ENCODE data around the gene HNRNPUL2. TPM values are rescaled to one million over a fixed set of nuclear protein-coding genes. Genes with fewer than 3 reads are reported as not detected.
"Not testable (repeated sequence)": the region's sequence is repeated elsewhere in the genome, so short reads cannot be mapped to it uniquely, and the experiment has no call there.

Gene HNRNPUL2
- total RNA-seq, 4 donors from 2014 or later = 24.2 to 43.7 (median 31.0) TPM

DNA sequence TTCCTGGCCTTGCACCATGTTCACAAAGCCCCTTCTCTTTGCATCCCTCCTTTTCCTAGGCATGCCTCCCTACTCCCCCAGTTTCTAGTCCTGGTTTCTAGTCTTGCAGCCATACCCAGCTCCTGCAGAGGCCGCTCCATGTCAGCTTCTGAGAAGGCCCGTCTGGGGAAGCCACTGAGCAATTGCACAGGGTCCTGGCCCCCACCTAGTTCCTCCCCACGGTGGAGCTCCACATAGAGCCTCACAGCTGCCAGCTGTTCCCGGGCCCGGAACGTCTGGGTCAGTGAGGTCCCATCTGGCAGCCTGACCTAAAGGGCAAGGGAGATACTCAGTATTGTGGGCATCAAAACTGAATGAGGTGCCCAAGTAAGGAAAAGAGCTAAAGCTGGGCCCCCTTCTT is 50.6 kb downstream of the HNRNPUL2 start:
- TF ChIP-seq, protein P1, sequence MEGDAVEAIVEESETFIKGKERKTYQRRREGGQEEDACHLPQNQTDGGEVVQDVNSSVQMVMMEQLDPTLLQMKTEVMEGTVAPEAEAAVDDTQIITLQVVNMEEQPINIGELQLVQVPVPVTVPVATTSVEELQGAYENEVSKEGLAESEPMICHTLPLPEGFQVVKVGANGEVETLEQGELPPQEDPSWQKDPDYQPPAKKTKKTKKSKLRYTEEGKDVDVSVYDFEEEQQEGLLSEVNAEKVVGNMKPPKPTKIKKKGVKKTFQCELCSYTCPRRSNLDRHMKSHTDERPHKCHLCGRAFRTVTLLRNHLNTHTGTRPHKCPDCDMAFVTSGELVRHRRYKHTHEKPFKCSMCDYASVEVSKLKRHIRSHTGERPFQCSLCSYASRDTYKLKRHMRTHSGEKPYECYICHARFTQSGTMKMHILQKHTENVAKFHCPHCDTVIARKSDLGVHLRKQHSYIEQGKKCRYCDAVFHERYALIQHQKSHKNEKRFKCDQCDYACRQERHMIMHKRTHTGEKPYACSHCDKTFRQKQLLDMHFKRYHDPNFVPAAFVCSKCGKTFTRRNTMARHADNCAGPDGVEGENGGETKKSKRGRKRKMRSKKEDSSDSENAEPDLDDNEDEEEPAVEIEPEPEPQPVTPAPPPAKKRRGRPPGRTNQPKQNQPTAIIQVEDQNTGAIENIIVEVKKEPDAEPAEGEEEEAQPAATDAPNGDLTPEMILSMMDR (IDR thresholded peaks at IDR 0.05) = no peak
- TF ChIP-seq EP300 (IDR thresholded peaks at IDR 0.05) (no peak), POLR2A (IDR thresholded peaks at IDR 0.05) (no peak), POLR2AphosphoS5 (IDR thresholded peaks at IDR 0.05) (no peak)
- H3K4me1 ChIP-seq = peaks cover 0 to 76% (median 24%) of the 10 kb centered on the region in 3 donors
- WGBS, 2 donors (ENCODE audit: low coverage in 1 of 2) = 40% methylated on average over 3 of the region's 6 CpGs; no CpG with 5 or more reads in 1 of the 2 donors

DNA sequence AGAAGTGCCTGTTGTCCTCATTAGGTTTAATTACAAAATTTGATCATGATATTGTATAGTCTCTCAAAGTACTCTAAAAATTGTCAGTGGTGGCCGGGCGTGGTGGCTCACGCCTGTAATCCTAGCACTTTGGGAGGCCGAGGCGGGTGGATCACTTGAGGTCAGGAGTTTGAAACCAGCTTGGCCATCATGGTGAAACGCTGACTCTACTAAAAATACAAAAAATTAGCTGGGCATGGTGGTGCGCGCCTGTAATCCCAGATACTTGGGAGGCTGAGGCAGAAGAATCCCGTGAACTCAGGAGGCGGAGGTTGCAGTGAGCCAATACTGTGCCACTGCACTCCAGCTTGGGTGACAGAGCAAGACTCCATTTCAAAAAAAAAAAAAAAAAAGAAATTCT is 51.8 kb downstream of the HNRNPUL2 start:
- 91% methylated on average over 4 of the region's 10 CpGs; no CpG with 5 or more reads in 1 of the 2 donors for WGBS, 2 donors (ENCODE audit: low coverage in 1 of 2)
- peaks cover 0 to 75% (median 29%) of the 10 kb centered on the region in 3 donors for H3K4me1 ChIP-seq
- not testable (repeated sequence) for ATAC-seq

More for the DNA sequence above, 50.6 kb downstream of the HNRNPUL2 start:
- ATAC-seq = no peak
- Histone ChIP-seq H3K4me3 (no peak overlapping the region), H3K36me3 (peaks cover 0 to 51% of the 10 kb centered on the region in 2 donors), H3K27me3 (no peaks in the 10 kb centered on the region), H3K9me3 (no peaks in the 10 kb centered on the region), H3K27ac (no peak overlapping the region)

DNA sequence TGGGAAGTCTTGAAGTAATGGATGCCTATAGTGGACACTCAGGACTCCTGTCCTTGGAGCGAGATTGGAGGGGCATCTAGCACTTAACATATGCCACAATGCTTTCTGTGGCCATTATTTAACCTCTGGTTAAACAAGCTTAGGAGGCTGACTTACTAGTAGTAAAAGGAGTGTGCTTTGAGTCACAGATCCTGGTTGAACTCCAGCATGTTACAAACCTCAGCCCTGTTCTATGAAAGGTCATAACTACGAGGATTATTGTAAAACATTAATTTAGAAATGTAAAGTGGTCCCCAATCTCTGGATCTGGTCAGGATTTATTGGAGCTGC is 54.1 kb downstream of the HNRNPUL2 start:
- Histone ChIP-seq H3K4me3 (no peak overlapping the region), H3K9me3 (no peaks in the 10 kb centered on the region), H3K4me1 (peaks cover 0 to 73% (median 19%) of the 10 kb centered on the region in 3 donors), H3K27me3 (no peaks in the 10 kb centered on the region), H3K27ac (peak overlapping the region in 2 of 4 donors; percentile 86 to 91), H3K36me3 (peaks cover 0 to 51% of the 10 kb centered on the region in 2 donors)
- WGBS, 2 donors (ENCODE audit: low coverage in 1 of 2) = 50 to 82% methylated on average over 1 to 2 of the region's 2 CpGs
- no peak for TF ChIP-seq POLR2AphosphoS5 (IDR thresholded peaks at IDR 0.05)
- TF ChIP-seq EP300 (IDR thresholded peaks at IDR 0.05) = no peak
- TF ChIP-seq POLR2A (IDR thresholded peaks at IDR 0.05) = no peak
- TF ChIP-seq, protein P1 (IDR thresholded peaks at IDR 0.05) = no peak
- ATAC-seq = no peak

More for the DNA sequence above, 51.8 kb downstream of the HNRNPUL2 start:
- H3K27ac ChIP-seq, H3K27me3 ChIP-seq, H3K4me3 ChIP-seq, H3K9me3 ChIP-seq: not testable (repeated sequence)
- peaks cover 0 to 51% of the 10 kb centered on the region in 2 donors for H3K36me3 ChIP-seq

DNA sequence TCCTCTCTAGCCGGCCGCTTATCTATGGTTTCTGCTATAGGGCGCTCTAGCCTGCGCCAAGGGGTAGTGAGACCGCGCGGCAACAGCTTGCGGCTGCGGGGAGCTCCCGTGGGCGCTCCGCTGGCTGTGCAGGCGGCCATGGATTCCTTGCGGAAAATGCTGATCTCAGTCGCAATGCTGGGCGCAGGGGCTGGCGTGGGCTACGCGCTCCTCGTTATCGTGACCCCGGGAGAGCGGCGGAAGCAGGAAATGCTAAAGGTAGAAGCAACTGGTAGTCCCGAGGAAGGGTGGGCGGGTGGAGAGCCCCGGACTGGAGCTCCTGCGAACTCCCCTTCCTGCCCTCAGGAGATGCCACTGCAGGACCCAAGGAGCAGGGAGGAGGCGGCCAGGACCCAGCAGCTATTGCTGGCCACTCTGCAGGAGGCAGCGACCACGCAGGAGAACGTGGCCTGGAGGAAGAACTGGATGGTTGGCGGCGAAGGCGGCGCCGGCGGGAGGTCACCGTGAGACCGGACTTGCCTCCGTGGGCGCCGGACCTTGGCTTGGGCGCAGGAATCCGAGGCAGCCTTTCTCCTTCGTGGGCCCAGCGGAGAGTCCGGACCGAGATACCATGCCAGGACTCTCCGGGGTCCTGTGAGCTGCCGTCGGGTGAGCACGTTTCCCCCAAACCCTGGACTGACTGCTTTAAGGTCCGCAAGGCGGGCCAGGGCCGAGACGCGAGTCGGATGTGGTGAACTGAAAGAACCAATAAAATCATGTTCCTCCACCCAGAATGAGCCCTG is 55.5 kb downstream of the HNRNPUL2 start, which contains the start of the genes LBHD1 and UQCC3:
Gene LBHD1 (minus strand): TSS at position 660 of the 782 bp plus-strand sequence. CDS start 2,236 bp downstream, outside the sequence.
Gene UQCC3 (plus strand): TSS at position 66 of the 782 bp plus-strand sequence. CDS start 73 bp downstream, at position 139.
- peaks cover 0 to 41% of the 10 kb centered on the region in 2 donors for H3K36me3 ChIP-seq
- ATAC-seq = peak; percentile 87
- 0% methylated on average over 2 to 6 of the region's 59 CpGs for WGBS, 2 donors (ENCODE audit: low coverage in 1 of 2)
- H3K4me1 ChIP-seq = peaks cover 3 to 73% (median 24%) of the 10 kb centered on the region in 3 donors
- H3K27me3 ChIP-seq = no peaks in the 10 kb centered on the region
- no peaks in the 10 kb centered on the region for H3K9me3 ChIP-seq
- TF ChIP-seq, protein P1 (IDR thresholded peaks at IDR 0.05) = peak in 1 of 4 experiments; percentile 24
- peak; percentile 49 to 59 for TF ChIP-seq POLR2A (IDR thresholded peaks at IDR 0.05)
- TF ChIP-seq POLR2AphosphoS5 (IDR thresholded peaks at IDR 0.05) = peak; percentile 70
- TF ChIP-seq EP300 (IDR thresholded peaks at IDR 0.05) = no peak
- H3K4me3 ChIP-seq = peak within 1 kb of the TSS; percentile 48 to 80
- peak within 1 kb of the TSS; percentile 24 to 91 (median 88) for H3K27ac ChIP-seq

DNA sequence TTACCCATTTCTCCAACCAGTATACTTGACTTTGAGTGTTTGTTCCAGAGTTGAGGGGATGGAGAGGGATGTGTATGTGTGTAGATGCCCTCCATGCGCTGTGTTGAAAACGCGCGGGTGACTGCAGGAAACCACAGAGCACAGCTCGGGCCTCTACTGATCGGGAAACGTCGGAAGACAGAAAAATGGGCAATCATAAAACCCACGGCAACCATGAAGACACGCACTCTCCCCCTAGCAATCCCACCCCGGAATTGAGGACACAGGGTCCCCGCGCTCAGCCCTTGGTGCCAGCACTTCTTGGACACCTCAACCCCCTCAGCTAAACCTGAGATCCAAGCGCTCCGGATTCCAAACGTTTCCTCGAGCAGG is 56.0 kb downstream of the HNRNPUL2 start:
- 0 to 2% methylated on average over 1 to 8 of the region's 17 CpGs for WGBS, 2 donors (ENCODE audit: low coverage in 1 of 2)
- TF ChIP-seq POLR2AphosphoS5 (IDR thresholded peaks at IDR 0.05) (no peak), POLR2A (IDR thresholded peaks at IDR 0.05) (no peak), EP300 (IDR thresholded peaks at IDR 0.05) (no peak)
- TF ChIP-seq, protein P1 (IDR thresholded peaks at IDR 0.05) = no peak
- Histone ChIP-seq H3K4me1 (peaks cover 5 to 74% (median 30%) of the 10 kb centered on the region in 3 donors), H3K36me3 (peaks cover 0 to 41% of the 10 kb centered on the region in 2 donors), H3K27me3 (no peaks in the 10 kb centered on the region), H3K9me3 (no peaks in the 10 kb centered on the region), H3K27ac (peak overlapping the region; percentile 24 to 91 (median 88)), H3K4me3 (peak overlapping the region; percentile 48 to 80)
- ATAC-seq = peak; percentile 45

Measured in gastroesophageal sphincter (tissue), 4 donors.